ENCODE data around the gene RUFY1. TPM values are rescaled to one million over a fixed set of nuclear protein-coding genes. Genes with fewer than 3 reads are reported as not detected.

Gene RUFY1
- total RNA-seq, 1 donor = 38.2 TPM

DNA sequence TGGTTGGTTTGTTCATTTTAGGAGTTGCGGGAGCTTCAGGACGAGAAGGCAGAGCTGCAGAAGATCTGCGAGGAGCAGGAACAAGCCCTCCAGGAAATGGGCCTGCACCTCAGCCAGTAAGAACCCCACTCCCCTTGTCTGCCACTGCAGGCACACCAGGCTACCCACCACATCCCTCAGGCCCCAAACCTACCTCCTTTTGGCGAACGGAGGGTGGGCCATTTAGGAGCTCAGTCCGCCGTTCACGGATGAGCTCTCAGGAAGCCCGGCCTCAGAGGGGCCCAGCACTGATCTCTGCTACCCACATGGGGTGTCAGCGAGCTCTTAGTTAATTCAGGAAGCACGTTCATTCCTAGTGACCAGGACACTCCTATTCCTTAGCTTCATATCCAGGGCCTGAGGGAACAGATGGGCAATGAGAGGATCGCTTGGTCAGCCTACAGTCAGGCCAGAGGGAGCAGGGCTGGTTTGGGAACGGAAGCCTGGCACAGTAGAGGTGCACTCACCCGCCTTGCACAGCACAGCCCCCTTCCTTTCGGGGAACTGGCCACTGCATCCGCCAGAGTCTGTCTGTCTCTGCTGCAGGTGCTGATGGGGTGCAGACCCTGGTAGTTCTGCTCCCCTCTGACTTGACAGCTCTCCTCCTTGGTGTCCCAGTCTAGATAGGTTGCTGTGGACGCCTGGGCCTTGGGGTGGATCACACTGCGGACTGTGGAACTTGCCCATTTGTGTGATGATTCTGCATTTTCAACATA is 51.7 kb downstream of the RUFY1 start:
- no peak for DNase-seq (ENCODE audit: low read depth in 2 of 3, low spot score in 2 of 3)

DNA sequence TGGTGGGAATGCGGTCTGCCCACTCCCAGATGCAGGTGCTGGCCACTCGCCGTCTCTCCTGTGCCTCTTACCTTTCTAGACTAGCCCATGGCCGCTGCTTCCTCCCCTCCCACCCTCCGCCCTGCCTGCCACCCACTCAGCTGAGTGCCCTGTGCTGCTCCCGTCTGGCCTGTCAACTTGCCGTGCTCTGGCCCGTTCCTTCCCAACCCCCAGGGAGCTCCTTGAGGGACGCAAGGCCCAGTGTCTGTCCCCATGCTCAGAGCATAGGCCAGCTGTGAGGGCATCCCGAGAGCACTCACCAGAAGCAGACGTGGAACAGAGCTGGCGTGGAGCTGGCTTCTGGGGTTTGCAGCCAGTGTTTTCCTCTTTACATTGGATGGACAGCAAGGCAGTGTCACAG is 53.0 kb downstream of the RUFY1 start:
- no peak for DNase-seq (ENCODE audit: low read depth in 2 of 3, low spot score in 2 of 3)

DNA sequence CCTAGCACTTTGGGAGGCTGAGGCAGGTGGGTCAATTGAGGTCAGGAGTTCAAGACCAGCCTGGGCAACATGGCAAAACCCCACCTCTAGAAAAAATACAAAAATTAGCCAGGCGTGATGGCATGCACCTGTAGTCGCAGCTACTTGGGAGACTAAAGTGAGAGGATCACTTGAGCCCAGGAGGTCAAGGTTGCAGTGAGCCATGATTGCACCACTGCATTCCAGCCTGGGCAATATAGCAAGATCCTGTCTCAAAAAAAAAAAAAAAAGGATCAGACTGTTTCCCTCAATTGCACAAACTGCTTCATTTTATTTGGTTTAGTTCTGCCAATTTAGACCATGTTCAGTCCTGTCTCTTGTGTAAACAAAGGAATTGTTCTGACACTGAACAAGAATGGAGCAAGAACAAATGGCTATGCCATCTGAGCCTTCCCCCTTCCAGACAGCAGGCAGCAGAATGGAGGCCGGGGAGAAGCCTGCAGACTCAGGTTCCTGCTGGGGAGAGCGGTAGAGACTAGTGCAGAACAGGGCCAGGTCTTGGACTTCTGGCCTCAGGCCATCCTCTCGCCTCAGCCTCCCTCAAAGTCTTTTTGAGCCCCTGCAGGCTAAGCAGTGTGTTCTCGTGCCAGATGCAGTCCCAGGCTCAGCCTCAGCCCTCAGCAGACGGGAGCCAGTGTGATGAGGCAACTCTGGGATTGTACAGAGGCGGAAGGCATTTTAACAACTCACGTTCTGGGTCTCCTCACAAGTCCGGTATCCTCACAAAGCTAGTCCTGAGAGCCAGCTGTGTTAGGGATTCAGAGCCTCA is 54.9 kb downstream of the RUFY1 start:
- no peak for DNase-seq (ENCODE audit: low read depth in 2 of 3, low spot score in 2 of 3)

DNA sequence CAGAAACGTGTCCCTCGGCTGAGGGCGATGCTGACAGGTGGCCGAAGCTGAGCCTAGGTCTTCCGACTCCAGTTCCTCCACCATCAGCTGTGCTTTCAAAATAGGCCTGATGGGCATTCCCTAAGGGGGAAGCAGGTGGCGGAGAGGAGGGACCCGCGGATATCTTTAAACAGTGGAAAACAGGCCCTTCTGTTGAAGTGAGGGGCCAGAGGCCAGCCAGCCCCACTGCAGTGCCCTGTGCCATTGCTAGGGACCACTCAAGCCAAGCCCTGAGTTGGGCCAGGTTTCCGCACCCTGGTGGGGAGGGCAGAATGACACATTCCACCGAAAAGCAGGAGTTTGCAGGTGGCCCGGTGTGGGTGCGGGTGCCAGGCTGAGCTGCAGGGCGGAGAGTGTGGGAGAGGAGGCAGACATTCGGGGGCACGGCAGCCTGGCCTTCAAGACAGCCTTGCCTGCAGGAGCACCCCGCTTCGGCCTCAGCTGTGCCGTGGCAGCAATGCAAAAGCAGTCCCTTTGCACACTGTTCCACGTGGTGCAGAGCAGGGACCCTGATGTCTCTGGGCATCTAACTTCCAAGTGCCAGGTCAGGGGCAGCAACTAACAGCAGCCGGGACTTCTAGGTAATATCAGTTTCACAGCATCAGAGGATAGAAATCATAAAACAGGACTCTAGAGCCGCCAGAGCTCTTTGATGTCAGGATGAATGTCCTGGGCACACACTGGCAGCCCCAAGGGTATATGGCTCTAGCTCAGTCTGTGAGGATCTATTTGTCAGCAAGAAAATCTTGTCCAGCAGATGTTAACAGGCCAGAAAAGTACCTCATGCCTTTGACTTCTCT is 55.9 kb downstream of the RUFY1 start:
- DNase-seq (ENCODE audit: low read depth in 2 of 3, low spot score in 2 of 3) = no peak

DNA sequence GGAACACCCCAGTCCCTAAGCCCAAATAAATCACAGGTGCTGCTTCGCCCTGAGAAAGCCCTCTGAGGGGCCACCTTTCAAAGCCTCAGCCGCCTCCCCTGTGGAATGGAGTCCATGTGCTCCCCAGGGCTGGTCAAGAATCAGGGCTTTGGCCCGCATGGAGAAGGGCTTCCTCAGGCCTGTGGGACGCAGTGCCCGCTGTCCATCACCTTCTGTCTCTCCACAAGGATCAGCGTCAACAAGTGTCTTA is 56.5 kb downstream of the RUFY1 start:
- no peak for DNase-seq (ENCODE audit: low read depth in 2 of 3, low spot score in 2 of 3)

DNA sequence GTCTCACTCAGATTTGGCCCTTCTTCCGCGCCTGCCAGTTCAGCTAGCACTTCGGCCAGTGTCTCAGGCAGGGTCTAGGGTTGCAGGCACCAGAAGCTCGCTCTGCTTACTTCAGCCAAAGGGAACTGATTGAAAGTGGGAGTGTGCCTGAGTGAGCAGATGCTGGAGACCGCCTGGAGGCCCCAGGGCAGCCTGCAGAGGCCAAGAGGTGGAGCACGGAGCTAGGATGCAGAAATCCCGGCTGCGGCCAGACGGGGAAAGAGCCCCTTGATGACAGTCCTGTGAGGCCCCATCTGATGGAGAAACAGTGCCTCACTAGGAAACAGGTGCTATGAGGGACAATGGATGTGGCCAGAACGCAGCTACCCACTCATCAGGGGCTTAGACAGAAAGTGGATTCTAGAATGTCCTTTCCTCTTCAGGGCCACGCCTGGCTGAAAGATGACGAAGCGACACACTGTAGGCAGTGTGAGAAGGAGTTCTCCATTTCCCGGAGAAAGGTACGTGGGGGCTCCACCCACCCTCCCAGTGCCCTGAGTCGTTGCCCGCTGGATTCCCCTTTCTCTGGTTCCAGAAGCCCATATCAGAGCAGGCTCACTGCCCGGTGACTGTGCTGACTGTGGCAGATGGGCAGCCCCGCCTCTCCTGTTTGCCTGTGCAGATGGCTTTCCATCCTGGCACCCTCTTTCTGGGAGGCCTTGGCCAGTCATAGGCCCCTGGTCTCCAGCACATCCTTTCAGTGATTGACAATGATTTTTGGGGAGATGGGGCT is 57.0 kb downstream of the RUFY1 start:
- DNase-seq (ENCODE audit: low read depth in 2 of 3, low spot score in 2 of 3) = no peak

DNA sequence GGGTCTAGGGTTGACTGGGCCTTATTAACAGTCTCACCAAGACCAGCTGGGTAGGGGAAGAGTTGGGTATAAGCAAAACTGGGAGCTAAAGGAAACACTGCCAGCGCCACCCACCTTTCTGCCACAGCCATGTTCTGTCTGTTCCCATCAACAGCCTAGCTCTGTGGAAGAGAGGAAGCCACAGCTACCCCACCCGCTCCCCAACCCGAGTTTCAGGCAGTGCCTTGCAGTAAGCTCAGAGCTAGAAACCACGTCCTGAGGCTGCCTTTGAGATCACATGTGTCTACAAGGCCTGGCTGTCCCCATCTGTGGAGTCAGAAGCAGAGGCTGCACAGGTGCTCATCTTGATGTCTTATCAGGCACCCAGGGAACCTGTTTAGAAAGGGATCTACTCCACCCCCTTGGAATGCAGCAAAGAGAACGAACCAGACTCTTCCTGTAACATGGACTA is 57.8 kb downstream of the RUFY1 start:
- peak in 1 of 3 donors; percentile 41 for DNase-seq (ENCODE audit: low read depth in 2 of 3, low spot score in 2 of 3)

DNA sequence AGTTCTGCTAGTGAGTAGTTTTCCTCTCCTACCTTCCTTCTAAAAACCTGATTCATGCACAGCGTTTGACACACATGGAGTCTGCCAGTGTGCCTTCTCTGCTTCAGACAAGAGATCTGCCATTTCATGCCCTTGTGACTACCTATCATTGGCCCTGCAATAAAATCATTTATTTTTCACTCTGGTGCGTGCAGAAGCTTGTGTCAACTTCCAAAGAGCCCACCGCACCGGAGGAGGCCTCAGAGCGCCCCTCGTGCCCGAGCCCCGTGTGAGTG is 59.4 kb downstream of the RUFY1 start:
- DNase-seq (ENCODE audit: low read depth in 2 of 3, low spot score in 2 of 3) = no peak

DNA sequence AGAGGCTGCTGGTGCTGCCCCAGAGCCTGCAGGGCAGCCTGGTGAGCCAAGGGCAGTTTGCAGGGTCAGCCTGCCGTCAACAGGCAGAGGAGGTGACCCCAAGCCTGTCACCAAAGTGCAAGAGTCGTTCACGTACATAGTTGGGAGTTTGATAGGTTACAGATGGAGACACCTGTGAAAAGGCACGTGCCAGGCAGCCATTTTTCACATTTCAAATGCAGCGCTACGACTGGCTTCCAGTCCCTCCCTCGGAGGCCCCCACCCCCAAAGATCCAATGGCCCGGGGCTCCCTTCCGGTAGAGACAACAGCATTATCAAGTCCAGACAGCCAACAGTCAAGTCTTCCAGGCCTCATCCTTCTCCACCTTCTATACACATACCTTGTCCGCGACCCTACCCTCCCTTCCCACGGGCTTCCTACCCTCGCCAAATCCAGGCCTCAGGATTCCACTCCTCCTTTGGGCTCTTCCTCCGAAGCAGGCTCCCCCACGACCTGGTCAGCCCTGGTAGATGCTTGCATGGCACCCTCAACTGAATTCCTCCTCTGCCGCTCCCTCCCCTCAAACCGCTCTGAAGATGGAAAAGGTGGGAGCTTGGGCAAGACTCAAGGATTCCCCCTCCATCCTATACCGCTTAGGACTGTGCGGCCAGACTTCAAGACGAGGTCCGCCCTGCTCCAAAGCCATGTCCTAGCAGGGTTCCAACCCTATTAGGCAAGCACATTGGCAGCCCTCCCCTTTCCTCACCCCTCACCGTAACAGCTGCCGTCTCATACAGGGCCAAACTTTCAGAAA is 60.0 kb downstream of the RUFY1 start:
- no peak for DNase-seq (ENCODE audit: low read depth in 2 of 3, low spot score in 2 of 3)

DNA sequence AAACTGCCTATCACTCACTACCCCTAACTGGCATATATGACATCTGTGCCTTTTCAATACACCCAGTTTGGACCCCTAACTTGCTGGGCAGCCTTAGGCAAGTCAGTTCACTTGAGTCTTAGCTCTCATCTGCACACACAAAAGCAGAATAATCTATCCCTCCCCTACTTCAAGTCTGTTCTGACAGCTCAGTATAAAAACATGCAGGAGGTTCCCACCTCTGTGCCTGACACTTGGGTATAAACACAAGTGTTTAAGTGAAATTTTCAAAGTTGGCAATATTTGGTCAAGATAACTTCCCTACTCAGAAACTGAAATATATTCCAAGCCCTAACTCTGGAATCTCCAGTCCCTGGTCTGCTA is 60.5 kb downstream of the RUFY1 start:
- DNase-seq (ENCODE audit: low read depth in 2 of 3, low spot score in 2 of 3) = no peak

DNA sequence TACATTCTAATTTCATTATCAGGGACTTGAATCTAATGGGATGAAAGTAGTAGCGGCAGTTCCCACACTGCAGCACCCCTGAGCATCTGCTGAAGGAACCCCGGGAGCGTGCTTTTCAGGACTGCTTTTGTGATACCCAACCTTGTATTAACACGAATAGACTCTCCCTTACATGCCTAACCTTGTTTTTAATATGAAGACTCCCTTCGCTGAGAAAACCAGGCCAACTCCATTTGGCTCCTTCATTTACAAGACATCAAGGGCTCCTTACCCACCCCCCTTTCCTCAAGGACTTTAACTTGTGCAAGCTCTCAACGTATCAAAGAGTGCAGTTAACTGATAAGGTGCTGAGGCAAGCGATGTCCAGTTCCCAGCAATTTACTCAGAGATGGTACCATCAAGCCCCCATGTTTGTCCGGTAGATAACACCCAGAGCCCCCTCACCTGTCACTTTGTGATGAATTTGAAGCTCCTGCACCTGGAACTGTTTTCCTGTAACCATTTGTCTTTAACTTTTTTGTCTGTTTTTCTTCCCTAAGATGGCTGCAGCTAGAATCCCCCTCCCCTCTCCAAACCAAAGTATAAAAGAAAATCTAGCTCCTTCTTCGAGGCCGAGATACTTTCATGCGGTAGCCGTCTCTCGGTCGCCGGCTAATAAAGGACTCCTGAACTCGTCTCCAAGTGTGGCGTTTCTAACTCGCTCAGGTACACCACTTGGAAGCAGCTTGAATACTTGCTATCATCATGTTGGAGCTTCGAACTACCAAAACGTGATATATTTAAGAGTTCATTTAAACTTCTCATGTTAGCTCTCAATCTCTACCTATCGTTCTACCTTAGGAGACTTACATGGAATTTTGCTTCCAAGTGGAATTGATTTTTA is 62.5 kb downstream of the RUFY1 start:
- DNase-seq (ENCODE audit: low read depth in 2 of 3, low spot score in 2 of 3) = peak in 1 of 3 donors; percentile 45

DNA sequence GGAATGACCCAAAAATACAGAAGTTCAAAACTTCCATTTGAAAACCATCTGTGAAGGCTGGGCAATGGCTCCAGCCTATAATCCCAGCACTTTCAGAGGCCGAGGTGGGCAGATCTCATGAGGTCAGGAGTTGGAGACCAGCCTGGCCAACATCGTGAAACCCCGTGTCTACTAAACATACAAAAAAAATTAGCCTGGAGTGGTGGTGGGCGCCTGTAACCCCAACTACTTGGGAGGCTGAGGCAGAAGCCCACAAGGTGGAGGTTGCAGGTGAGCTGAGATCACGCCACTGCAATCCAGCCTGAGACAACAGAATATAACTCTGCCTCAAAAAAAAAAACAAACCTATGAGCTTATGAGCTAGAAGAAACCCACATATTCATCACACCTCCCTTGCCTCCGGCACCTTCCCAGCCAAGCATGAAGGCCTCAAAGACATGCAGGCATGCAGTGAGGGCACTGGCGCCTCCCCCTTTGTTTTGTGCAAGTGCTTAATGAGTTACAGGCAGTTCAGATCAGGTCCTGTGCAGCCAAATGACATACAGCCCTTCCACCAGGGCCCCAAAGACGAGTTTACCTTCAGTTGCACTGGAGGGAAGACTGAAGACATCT is 63.2 kb downstream of the RUFY1 start:
- peak in 1 of 3 donors; percentile 43 for DNase-seq (ENCODE audit: low read depth in 2 of 3, low spot score in 2 of 3)

DNA sequence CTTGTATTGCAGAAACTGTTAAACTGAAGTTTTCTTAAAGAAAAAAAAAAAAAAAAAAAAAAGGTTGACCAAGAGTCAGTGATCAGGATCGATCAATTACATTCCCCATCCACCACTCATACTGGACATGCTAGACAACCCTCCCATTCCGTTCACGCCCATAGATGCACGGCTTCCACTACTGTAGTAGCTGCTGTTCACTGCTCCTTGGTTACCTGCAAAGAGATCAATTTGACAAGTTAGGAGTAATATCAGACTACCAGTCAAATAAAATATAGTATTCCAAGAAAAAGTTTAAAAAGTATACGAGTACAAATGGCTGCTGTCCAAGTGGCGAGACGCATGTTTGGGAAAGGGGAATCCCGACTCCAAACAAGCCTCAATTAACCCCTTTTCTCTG is 64.4 kb downstream of the RUFY1 start:
- DNase-seq (ENCODE audit: low read depth in 2 of 3, low spot score in 2 of 3) = no peak

DNA sequence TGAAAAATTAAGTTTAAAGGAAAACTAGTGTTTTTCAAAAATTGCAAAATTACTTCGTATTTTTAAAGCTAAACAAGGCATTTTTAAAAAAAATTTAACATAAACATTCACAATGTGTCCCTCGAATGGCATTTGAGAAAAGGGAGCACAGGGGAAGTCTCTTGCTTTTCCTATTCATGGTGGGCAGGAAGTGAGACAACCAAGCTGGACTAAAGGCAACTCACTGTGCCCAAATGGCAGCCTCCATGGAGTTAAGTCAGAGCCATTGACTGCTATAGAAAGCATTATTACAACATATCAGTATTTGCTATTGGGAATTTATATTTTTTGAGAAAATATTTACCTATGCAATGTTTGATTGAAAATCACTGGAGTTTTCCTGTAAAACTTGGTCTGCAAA is 64.8 kb downstream of the RUFY1 start:
- no peak for DNase-seq (ENCODE audit: low read depth in 2 of 3, low spot score in 2 of 3)

DNA sequence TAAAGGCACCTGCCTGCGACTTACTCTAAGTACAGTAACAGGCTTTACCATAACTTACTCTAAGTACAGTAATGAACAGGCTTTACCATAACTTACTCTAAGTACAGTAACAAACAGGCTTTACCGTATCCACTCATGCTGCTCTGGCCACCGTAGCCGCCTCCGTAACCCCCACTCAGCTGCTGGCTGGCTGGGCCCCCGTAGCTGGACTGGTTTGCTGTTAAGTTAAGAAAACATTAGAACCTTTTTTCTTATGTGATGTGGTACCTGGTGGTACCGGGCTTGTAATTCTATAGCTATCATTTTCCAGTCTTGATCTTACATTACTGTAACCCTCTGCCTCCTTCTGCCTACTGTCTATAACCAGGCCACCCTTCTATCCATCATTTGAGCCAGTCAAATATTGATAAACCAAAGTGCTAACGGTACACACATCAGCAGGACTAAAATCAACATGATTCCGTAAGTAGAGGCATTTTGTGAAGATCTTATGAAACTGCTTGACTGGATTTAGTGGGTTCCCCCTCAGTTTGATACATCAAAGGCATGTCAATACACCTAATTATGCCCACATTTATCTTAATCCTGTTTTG is 65.7 kb downstream of the RUFY1 start:
- no peak for DNase-seq (ENCODE audit: low read depth in 2 of 3, low spot score in 2 of 3)

DNA sequence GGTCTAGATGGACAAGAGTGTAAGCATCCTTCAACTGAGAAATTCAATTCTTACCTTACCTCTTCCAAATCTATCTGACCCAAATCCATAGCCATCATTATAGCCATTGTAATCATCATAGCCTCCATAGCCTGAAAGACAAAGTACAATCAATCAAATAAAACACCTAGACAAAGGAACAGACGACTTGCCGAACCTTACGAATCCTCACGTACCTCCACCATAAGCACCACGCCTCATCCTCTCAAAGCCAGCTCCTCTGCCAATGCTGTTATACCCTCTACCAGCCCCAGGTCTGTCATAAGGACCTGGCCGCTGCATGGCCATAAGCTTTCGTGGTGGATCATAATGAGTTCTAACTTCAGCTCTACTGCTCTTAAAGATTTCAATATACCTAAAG is 67.6 kb downstream of the RUFY1 start:
- no peak for DNase-seq (ENCODE audit: low read depth in 2 of 3, low spot score in 2 of 3)

DNA sequence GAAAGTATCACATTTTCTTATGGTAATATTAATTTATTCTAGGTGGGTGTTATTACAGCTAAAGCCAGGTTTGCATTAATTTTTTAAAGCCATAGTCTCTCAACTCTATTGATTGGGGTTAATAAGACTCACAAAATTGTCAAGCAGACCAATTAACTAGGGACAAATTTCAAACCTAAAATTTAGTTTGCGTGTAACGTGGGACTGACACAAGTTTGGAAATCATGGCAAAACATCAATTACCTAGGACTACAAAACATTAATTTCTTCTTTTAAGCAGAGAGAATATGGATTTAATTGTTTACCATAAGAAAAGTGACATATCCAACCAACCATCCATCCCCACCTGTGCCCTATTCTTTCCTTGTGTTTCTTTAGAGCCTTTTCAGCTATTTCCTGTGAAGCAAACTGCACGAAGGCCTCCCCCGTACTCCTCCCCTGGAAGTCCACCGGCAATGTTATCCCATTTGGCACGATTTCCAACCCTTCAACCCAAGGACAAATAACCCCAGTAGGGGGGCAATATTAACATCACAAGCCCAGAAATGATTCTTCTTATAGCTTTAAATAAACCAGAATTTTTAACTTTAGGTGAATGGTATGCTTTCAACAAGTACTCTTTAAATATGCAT is 68.7 kb downstream of the RUFY1 start:
- DNase-seq (ENCODE audit: low read depth in 2 of 3, low spot score in 2 of 3) = no peak

DNA sequence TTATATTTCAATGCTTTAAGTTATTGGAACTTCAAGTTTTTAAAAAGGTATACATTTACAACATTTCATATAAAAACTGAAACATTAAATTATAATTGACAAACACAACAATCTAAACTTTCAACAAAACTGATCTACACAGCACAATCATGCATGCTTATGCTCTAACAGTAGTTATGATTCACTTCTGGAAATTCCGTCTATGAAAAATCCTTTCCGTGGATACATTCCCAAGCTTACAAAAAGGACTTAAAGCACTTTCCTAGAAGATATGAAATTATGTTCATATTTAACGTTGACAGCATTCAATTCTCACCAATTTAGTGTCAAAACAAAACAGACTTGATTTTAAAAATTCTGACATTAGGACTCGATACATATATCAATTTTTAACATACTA is 69.4 kb downstream of the RUFY1 start:
- DNase-seq (ENCODE audit: low read depth in 2 of 3, low spot score in 2 of 3) = no peak
